Cardiac fibroblast (primary cell): ENCODE results near the gene RASA3.

Experiments
- DNase-seq, 2 donors: peaks; one replicate each; pipeline versions ENCODE4 v3.0.0 to v3.0.0-alpha.2; 2010; ENCODE audit warnings: low read depth in 2 of 2
- H3K4me3 ChIP-seq, 2 donors: replicated peaks in 1 of 2; 1 replicate in 1 of 2; 2 replicates in 1 of 2; pipeline ENCODE4 v1.5.1; 2011; ENCODE audit warnings: low read depth in 2 of 2, low read length in 2 of 2, mild to moderate bottlenecking in 2 of 2, moderate library complexity in 1 of 2
- CTCF ChIP-seq: IDR thresholded peaks from one replicate; pipeline ENCODE4 v1.5.1; 2011; ENCODE audit warnings: low read depth, mild to moderate bottlenecking, low read length, inconsistent platforms

RASA3 gene

GRCh38 chr13:114029866-114030625 is 102.4 kb downstream of the RASA3 start:
- no peak for DNase-seq
- TF ChIP-seq CTCF = no peak
- H3K4me3 ChIP-seq = no peak overlapping the region

GRCh38 chr13:114027826-114028225 is 104.6 kb downstream of the RASA3 start:
- TF ChIP-seq CTCF = no peak
- no peak for DNase-seq
- H3K4me3 ChIP-seq = no peak overlapping the region

- H3K4me3 ChIP-seq = no peak overlapping the region
- DNase-seq = peak in 1 of 2 donors; percentile 36
- no peak for TF ChIP-seq CTCF
These were observed 105.2 kb downstream of the RASA3 start for GRCh38 chr13:114027046-114027715.

- TF ChIP-seq CTCF = no peak
- no peak for DNase-seq
- no peak overlapping the region for H3K4me3 ChIP-seq
These were observed 105.9 kb downstream of the RASA3 start for GRCh38 chr13:114026481-114026880.

- DNase-seq = peak; percentile 46 to 75
- H3K4me3 ChIP-seq = no peak overlapping the region
- no peak for TF ChIP-seq CTCF
These were observed 106.5 kb downstream of the RASA3 start for GRCh38 chr13:114025714-114026431.

GRCh38 chr13:114025405-114025713 is 107.1 kb downstream of the RASA3 start:
- H3K4me3 ChIP-seq = no peak overlapping the region
- DNase-seq = no peak
- TF ChIP-seq CTCF = no peak
